ENCODE measurements around the gene RAB9A.

- no peak for TF ChIP-seq EZH2 (IDR thresholded peaks at IDR 0.05; ENCODE audit: borderline replicate concordance, low read length)
- TF ChIP-seq, protein P1, sequence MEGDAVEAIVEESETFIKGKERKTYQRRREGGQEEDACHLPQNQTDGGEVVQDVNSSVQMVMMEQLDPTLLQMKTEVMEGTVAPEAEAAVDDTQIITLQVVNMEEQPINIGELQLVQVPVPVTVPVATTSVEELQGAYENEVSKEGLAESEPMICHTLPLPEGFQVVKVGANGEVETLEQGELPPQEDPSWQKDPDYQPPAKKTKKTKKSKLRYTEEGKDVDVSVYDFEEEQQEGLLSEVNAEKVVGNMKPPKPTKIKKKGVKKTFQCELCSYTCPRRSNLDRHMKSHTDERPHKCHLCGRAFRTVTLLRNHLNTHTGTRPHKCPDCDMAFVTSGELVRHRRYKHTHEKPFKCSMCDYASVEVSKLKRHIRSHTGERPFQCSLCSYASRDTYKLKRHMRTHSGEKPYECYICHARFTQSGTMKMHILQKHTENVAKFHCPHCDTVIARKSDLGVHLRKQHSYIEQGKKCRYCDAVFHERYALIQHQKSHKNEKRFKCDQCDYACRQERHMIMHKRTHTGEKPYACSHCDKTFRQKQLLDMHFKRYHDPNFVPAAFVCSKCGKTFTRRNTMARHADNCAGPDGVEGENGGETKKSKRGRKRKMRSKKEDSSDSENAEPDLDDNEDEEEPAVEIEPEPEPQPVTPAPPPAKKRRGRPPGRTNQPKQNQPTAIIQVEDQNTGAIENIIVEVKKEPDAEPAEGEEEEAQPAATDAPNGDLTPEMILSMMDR (IDR thresholded peaks at IDR 0.05; ENCODE audit: low read length), result no peak; the same call in 1 of the 2 replicates
These were observed 1.9 kb downstream of the RAB9A start for GRCh38 chrX:13690836-13691235.

Data from OCI-LY1 (cell line).